HG02763 (cell line): ENCODE measurements around the gene DDX24.

ENCODE experiments used
- ATAC-seq: cut with Tn5 transposase; IDR thresholded peaks from one replicate; pipeline ENCODE4 v1.9.1; 2021; ENCODE audit warnings: mild to moderate bottlenecking, moderate library complexity; ENCODE audit not compliant: unreplicated experiment

The DDX24 gene

DNA sequence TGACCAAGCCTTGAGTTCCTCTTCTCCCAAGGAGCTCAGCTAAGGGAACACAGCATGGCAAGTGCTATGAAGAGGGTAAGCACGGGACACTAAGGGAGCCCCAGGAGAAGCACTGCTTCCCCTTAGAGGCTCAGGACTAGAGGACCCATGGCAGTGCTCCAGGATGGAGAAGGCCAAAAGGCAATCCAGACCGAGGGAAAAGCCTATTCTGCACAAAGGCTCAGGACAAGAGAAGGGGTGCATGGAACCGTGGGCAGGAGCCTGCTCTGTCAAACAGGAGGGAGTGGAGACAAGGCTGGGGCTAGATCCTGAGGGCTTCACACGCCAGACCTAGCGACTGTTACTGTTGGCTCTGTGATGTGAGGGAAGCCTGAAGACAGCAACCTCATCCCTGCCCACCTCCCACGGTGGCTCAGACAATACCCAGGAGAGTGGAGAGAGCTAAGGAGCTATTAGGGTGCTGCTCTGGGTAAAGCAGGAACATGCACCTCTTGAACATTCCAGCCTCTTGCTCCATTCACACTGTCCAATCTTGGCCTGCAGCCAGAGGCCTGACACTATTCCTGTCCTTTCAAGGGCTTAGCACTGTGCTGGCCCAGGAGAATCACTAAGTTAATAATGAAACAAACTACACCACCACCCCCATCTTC is 30.6 kb downstream of the DDX24 start:
- ATAC-seq = no peak

GRCh38 chr14:94049625-94050023 is 31.4 kb downstream of the DDX24 start:
- no peak for ATAC-seq

DNA sequence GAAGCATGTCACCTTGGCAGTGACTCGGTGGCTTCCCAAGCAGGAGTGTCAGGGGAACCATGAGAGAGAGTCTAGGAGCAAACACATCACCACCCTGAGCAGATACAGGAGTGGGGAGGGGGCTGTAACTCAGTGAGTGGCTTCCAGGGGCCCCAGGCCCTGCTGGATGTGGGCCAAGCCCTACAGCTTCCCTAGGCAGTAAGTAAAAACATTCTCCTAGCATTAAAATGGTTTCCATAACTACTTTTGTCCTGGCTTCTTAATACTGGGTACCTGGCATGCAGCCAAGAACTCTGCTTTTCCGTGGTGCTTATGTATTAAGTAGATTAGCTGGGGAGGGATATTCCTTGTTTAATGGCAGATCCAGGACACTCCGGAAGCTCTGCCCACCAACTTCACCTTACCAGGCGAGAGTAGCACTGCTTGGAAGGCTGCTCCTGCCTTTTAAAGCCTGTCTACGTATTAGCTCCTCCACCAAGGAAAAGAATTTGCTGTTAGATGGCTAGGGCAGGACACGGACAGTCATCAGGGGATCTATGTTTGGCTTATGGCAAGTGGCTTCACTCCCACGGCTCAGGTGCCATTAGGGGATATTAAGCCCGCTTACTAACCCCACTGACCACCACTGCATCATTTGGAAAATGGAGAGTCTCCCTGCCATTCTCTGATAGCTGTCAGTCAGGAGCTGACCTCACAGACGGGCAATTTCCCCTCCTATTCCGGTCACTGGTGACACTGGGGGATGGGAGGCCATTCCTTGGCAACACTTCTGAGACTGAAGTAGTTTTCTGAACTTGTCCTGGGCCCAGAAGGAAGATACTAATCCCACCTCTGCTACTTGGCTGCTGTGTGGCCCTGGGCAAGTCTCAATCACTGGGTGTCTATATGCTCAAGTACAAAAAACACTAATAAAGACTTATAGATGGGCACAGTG is 32.0 kb downstream of the DDX24 start:
- no peak for ATAC-seq

GRCh38 chr14:94047581-94047980 is 33.4 kb downstream of the DDX24 start:
- no peak for ATAC-seq

GRCh38 chr14:94046696-94047250 is 34.2 kb downstream of the DDX24 start:
- no peak for ATAC-seq

GRCh38 chr14:94045563-94046345 is 35.2 kb downstream of the DDX24 start:
- ATAC-seq = no peak

- no peak for ATAC-seq
Observed at GRCh38 chr14:94045101-94045500, 35.9 kb downstream of the DDX24 start.

DNA sequence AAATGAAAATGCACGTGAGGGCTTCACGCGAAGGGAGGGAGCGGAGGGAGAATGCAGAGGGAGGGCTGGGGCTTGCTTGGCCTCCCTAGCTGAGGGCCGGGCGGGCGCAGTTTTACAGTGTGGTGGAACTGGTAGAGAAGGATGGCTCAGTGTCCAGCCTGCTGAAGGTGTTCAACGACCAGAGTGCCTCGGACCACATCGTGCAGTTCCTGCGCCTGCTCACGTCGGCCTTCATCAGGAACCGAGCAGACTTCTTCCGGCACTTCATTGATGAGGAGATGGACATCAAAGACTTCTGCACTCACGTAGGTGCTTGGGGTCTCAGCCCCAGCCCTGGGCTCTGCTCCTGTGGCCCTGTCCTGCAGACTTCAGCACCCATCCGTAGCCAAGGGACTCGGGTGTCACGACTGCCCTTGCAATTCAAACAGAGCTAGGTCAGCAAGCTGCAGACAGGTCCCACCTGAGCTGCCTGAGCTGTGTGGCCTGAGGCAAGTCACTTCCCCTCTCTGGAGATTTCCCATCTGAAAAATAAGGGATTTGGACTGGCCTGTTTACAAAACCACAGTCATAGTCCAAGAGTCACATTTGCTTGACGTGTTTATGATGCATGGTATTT is 36.4 kb downstream of the DDX24 start:
- ATAC-seq = no peak

GRCh38 chr14:94043756-94044475 is 37.1 kb downstream of the DDX24 start:
- no peak for ATAC-seq

DNA sequence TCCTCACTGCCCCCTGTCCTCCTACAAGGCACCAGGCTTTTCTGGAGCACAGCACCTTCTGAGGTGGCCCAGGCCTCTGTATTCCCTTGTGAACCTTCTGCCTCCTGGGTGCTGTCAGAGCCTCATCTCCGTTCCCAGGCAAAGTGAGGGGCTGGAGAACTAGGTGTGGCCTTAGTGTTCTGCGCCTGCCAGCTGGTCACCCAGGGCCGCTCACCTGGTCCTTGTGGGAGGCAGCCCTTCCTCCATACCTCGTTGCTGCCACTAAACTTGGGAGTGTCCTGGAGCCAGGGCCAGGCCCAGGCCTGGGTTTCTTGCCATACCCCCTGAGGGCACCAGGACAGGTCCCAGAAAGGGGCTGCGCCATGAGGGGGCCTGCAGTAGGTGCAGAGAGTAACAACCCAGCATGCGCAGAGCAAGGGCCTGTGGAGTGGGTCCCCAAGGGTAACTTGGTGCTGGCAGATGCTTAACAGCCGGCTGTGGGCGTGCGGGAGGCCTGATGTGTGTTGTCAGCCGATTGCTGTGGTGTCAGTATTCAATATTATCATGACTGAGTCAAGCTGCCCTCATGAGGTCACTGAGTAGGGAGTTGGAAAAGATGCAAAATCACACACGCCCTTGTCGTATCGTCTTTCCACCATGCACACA is 37.8 kb downstream of the DDX24 start:
- ATAC-seq = no peak

DNA sequence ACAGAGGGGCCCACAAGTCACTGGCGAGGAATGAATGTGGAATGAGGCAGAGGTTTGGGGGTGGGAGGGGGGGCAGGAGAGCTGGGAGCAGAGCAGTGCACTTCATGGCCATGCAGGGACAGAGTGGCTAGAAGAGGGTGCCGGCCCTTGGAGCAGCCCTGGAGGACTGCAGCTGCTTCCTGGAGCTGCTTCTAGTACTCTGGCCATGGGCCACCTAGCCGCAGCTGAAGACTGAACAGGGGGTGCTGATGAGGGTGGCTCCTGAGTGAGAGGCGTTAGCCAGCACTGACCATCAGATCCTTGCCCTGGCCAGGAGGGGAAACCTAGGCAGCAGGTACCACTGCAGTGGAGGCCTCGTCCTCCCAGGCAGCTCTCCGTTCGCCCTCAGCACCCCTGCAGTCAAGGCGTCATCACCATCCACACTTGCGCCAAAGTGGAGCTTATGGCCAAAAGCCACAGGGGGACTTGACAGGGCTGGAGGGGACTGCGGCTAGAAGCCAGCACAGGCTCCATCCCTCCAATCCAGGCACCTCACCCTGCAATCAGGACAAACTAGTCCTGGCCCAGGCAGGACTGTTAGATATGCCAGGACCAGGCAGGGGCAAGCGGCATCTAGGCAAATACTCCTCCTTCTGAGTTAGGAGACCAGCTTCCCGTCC is 38.4 kb downstream of the DDX24 start:
- ATAC-seq = no peak

- ATAC-seq = no peak
Observed at GRCh38 chr14:94041551-94042346, 39.3 kb downstream of the DDX24 start.

- ATAC-seq = no peak
Observed at GRCh38 chr14:94040796-94041195, 40.2 kb downstream of the DDX24 start.

GRCh38 chr14:94040247-94040646 is 40.8 kb downstream of the DDX24 start:
- ATAC-seq = no peak

DNA sequence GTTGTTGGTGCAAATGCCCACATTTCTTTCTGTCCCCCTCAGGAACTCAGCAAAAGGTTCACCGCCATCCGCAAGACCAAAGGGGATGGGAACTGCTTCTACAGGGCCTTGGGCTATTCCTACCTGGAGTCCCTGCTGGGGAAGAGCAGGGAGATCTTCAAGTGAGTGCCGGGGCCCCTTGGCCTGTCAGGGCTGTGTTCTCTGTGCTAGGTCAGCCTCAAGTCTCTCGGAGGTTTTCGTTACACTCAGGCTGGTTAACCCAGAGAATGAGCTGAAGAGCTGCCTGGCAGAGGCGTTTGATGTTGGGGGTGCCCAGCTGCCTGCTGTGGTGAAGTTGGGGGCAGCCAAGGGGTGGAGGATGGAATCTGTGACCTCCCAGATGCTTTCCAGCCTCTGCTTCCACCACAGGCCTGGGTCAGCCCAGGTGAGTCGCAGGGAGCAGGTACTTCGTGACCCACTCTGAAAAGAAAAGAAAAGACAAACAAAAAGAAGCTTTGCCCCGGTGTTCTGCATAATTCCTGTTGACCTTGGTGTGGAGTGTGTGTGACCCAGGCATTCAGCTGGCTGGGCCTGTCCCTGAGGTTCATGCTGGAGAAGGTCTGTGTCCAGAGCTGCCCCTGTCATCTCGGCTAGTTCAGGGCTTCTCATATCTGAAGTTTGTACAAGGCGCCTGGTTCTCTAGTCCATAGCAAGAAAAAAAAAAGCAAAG is 41.9 kb downstream of the DDX24 start:
- ATAC-seq = no peak

DNA sequence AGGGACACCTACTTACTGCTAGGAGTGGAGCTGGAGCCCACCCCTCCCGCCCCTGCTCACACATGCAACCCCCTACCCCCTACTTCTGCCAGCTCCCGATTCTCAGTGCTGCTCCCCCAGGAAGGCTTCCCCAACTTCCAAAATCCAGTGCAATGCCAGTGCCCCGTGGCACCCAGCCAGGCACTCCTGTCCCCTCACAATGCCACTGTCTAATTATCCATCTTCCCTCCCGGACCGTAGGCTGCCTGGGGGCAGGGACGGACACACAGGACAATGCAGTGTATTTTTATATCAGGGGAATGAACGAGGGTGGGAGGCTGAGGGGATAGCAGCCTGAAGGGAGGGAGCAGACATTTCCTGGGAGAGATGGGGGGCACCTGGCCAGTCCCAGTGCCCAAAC is 42.5 kb downstream of the DDX24 start:
- no peak for ATAC-seq

GRCh38 chr14:94037954-94038353 is 43.0 kb downstream of the DDX24 start:
- ATAC-seq = no peak
